ENCODE measurements around the gene MUC4.
"Not testable (repeated sequence)": the region's sequence is repeated elsewhere in the genome, so short reads cannot be mapped to it uniquely, and the experiment has no call there.

MUC4 gene

DNA sequence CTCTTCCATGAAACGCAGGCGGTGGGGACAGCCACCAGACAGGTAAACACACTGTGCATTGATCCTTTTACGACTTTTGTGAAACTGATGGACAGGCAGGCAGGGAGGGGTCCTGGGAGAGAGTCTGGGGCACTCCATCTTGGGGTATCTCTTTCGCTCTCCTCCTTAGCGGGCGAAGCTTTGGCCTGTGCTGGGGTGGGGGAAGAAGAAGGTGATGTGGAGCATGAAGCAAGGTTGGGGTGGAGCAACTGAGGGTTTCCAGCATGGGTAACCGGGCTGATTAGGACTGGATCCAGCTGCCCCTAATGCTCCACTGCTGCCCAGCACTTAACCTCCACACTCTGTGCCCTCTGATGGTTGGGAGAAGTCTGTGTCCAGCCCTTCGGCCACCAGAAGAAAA, 65.4 kb downstream of the MUC4 start:
- no peak overlapping the region for H2AFZ ChIP-seq (ENCODE audit: low read depth)
- H4K20me1 ChIP-seq (ENCODE audit: insufficient read depth) = no peaks in the 10 kb centered on the region
- no peak overlapping the region for H3K27ac ChIP-seq
- H3K4me2 ChIP-seq = no peak overlapping the region
- TF ChIP-seq, protein P1, sequence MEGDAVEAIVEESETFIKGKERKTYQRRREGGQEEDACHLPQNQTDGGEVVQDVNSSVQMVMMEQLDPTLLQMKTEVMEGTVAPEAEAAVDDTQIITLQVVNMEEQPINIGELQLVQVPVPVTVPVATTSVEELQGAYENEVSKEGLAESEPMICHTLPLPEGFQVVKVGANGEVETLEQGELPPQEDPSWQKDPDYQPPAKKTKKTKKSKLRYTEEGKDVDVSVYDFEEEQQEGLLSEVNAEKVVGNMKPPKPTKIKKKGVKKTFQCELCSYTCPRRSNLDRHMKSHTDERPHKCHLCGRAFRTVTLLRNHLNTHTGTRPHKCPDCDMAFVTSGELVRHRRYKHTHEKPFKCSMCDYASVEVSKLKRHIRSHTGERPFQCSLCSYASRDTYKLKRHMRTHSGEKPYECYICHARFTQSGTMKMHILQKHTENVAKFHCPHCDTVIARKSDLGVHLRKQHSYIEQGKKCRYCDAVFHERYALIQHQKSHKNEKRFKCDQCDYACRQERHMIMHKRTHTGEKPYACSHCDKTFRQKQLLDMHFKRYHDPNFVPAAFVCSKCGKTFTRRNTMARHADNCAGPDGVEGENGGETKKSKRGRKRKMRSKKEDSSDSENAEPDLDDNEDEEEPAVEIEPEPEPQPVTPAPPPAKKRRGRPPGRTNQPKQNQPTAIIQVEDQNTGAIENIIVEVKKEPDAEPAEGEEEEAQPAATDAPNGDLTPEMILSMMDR (conservative IDR thresholded peaks at IDR 0.05; ENCODE audit: low read depth, low read length) = no peak
- H3K79me2 ChIP-seq (ENCODE audit: insufficient read depth, low read depth) = no peaks in the 10 kb centered on the region
- peaks cover 3% of the 10 kb centered on the region for H3K4me1 ChIP-seq (ENCODE audit: low read depth, poor library complexity, severe bottlenecking)
- no peak overlapping the region for H3K9ac ChIP-seq
- no peak overlapping the region for H3K4me3 ChIP-seq (IDR thresholded peaks at IDR 0.05; ENCODE audit: insufficient read depth, low read depth, low read length)
- H3K27me3 ChIP-seq (ENCODE audit: insufficient read depth, low read depth) = no peaks in the 10 kb centered on the region
- no peaks in the 10 kb centered on the region for H3K36me3 ChIP-seq (ENCODE audit: insufficient read depth)

- peaks cover 3% of the 10 kb centered on the region for H3K4me1 ChIP-seq (ENCODE audit: low read depth, poor library complexity, severe bottlenecking)
- H3K27me3 ChIP-seq (ENCODE audit: insufficient read depth, low read depth) = no peaks in the 10 kb centered on the region
- H3K79me2 ChIP-seq (ENCODE audit: insufficient read depth, low read depth) = no peaks in the 10 kb centered on the region
- no peak overlapping the region for H2AFZ ChIP-seq (ENCODE audit: low read depth)
- H4K20me1 ChIP-seq (ENCODE audit: insufficient read depth) = no peaks in the 10 kb centered on the region
- no peak overlapping the region for H3K4me3 ChIP-seq (IDR thresholded peaks at IDR 0.05; ENCODE audit: insufficient read depth, low read depth, low read length)
- H3K4me2 ChIP-seq = no peak overlapping the region
- no peak overlapping the region for H3K9ac ChIP-seq
- H3K27ac ChIP-seq = no peak overlapping the region
- no peaks in the 10 kb centered on the region for H3K36me3 ChIP-seq (ENCODE audit: insufficient read depth)
- TF ChIP-seq, protein P1 (conservative IDR thresholded peaks at IDR 0.05; ENCODE audit: low read depth, low read length) = no peak
Observed at GRCh38 chr3:195744437-195744836, 67.3 kb downstream of the MUC4 start.

DNA sequence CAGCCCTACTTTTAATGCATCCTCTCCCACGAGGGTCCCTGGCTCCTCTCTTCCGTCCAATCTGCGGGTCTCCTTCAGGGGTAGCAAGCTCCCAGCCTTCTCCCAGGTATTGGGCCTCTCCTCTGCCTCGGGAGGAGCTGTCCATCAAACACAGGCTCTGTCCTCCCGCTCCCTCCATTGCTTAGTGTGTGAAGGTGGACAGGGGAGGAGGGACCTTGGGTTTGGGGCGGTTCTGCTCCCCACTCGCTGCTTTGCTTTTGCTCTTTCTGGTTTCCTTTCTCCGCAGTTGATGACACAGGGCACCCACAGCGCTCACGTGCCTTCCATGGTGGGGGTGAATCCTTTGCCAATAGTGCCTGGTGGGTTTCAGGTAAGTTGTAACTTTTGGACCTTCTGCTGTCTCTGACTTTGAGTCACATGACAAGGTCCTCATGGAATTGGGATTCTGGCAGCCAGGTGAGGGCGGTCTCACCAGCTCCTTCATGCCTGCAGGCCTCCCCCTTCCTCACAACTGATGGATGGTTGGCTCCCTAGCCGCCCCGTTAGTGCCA, 72.1 kb downstream of the MUC4 start:
- Histone ChIP-seq H2AFZ (ENCODE audit: low read depth) (no peak overlapping the region), H3K27ac (no peak overlapping the region), H3K79me2 (ENCODE audit: insufficient read depth, low read depth) (no peaks in the 10 kb centered on the region), H3K4me1 (ENCODE audit: low read depth, poor library complexity, severe bottlenecking) (no peaks in the 10 kb centered on the region), H3K4me3 (IDR thresholded peaks at IDR 0.05; ENCODE audit: insufficient read depth, low read depth, low read length) (no peak overlapping the region), H3K4me2 (no peak overlapping the region), H3K36me3 (ENCODE audit: insufficient read depth) (no peaks in the 10 kb centered on the region), H3K9ac (no peak overlapping the region), H4K20me1 (ENCODE audit: insufficient read depth) (no peaks in the 10 kb centered on the region), H3K27me3 (ENCODE audit: insufficient read depth, low read depth) (no peaks in the 10 kb centered on the region)
- TF ChIP-seq, protein P1 (conservative IDR thresholded peaks at IDR 0.05; ENCODE audit: low read depth, low read length) = no peak

GRCh38 chr3:195738274-195739044, 73.3 kb downstream of the MUC4 start:
- Histone ChIP-seq H3K9ac (no peak overlapping the region), H2AFZ (ENCODE audit: low read depth) (no peak overlapping the region), H3K27ac (no peak overlapping the region), H3K36me3 (ENCODE audit: insufficient read depth) (no peaks in the 10 kb centered on the region), H3K4me2 (no peak overlapping the region), H3K27me3 (ENCODE audit: insufficient read depth, low read depth) (no peaks in the 10 kb centered on the region), H3K79me2 (ENCODE audit: insufficient read depth, low read depth) (no peaks in the 10 kb centered on the region), H3K4me3 (IDR thresholded peaks at IDR 0.05; ENCODE audit: insufficient read depth, low read depth, low read length) (no peak overlapping the region), H4K20me1 (ENCODE audit: insufficient read depth) (no peaks in the 10 kb centered on the region), H3K4me1 (ENCODE audit: low read depth, poor library complexity, severe bottlenecking) (no peaks in the 10 kb centered on the region)
- TF ChIP-seq, protein P1 (conservative IDR thresholded peaks at IDR 0.05; ENCODE audit: low read depth, low read length) = no peak

- H2AFZ ChIP-seq (ENCODE audit: low read depth); H3K27ac ChIP-seq; H3K36me3 ChIP-seq (ENCODE audit: insufficient read depth); H4K20me1 ChIP-seq (ENCODE audit: insufficient read depth); H3K4me3 ChIP-seq (IDR thresholded peaks at IDR 0.05; ENCODE audit: insufficient read depth, low read depth, low read length); H3K27me3 ChIP-seq (ENCODE audit: insufficient read depth, low read depth); H3K9ac ChIP-seq; H3K4me1 ChIP-seq (ENCODE audit: low read depth, poor library complexity, severe bottlenecking); H3K4me2 ChIP-seq; H3K79me2 ChIP-seq (ENCODE audit: insufficient read depth, low read depth): not testable (repeated sequence)
Observed at GRCh38 chr3:195737782-195738181, 73.9 kb downstream of the MUC4 start.
